H1 (cell line): ENCODE measurements around the gene HOXB5. TPM values are rescaled to one million over a fixed set of nuclear protein-coding genes. Genes with fewer than 3 reads are reported as not detected.

Experiments
- CTCF ChIA-PET: fragments of 300-600 bp; sonication (Branson Sonifier 250); formaldehyde crosslinking; loops from one replicate; lab custom pipeline; 2021; ENCODE audit not compliant: partially characterized antibody; lab: Charles Lee
- POLR2A ChIA-PET: fragments of 300-600 bp; sonication (Branson Sonifier 250); formaldehyde crosslinking; loops from one replicate; lab custom pipeline; 2021; ENCODE audit warnings: inconsistent platforms; ENCODE audit not compliant: partially characterized antibody; lab: Charles Lee
- DNase-seq, 2 experiments: peaks; one replicate each; pipeline versions ENCODE4 v3.0.0 to v3.0.0-alpha.2; 2010 to 2022; ENCODE audit warnings: low spot score in 2 of 2, low read depth in 1 of 2, mixed read lengths in 1 of 2
- FAIRE-seq: peaks from 2 replicates; lab custom pipeline; 2011; peaks lifted over from hg19 to GRCh38; lab: Jason Lieb, UNC
- H2AFZ ChIP-seq: 2 replicates; pipeline ENCODE4 v1.8.1; 2012; ENCODE audit warnings: low read length, inconsistent platforms
- H2AK5ac ChIP-seq: 2 replicates; pipeline ENCODE4 v1.6.1; 2013; ENCODE audit warnings: low read depth, low read length
- H2BK120ac ChIP-seq: replicated peaks from 2 replicates; pipeline ENCODE3; 2013; ENCODE audit warnings: low read depth, low read length, inconsistent platforms
- H2BK12ac ChIP-seq: 2 replicates; pipeline ENCODE4 v1.6.1; 2013; ENCODE audit warnings: low read depth, low read length
- H2BK15ac ChIP-seq: 2 replicates; pipeline ENCODE4 v1.6.1; 2013; ENCODE audit warnings: low read length
- H2BK20ac ChIP-seq: 2 replicates; pipeline ENCODE4 v1.6.1; 2013; ENCODE audit warnings: low read length
- H2BK5ac ChIP-seq: 2 replicates; pipeline ENCODE4 v1.6.1; 2013; ENCODE audit warnings: low read depth, low read length
- H3K14ac ChIP-seq: 2 replicates; pipeline ENCODE4 v1.6.1; 2013; ENCODE audit warnings: inconsistent platforms; ENCODE audit not compliant: insufficient read length
- H3K18ac ChIP-seq: 2 replicates; pipeline ENCODE4 v1.6.1; 2013; ENCODE audit warnings: low read length; ENCODE audit errors: extremely low read depth
- H3K23ac ChIP-seq: 2 replicates; pipeline ENCODE4 v1.6.1; 2013; ENCODE audit warnings: inconsistent platforms; ENCODE audit not compliant: insufficient read length
- H3K23me2 ChIP-seq: 2 replicates; pipeline ENCODE4 v1.6.1; 2013; ENCODE audit warnings: low read depth, low read length
- H3K27ac ChIP-seq: 2 replicates; pipeline ENCODE4 v1.6.1; 2011; ENCODE audit warnings: low read depth, low read length, inconsistent platforms
- H3K27me3 ChIP-seq, 4 experiments: replicated peaks in 1 of 4; 1 replicate in 1 of 4; 2 replicates in 3 of 4; pipeline versions ENCODE4 v1.6.1 to v1.8.1; 2011 to 2013; ENCODE audit warnings: low read length in 3 of 4, mild to moderate bottlenecking in 3 of 4, inconsistent platforms in 2 of 4, mixed read lengths in 2 of 4, moderate library complexity in 1 of 4; ENCODE audit not compliant: control insufficient read depth in 3 of 4, insufficient read depth in 3 of 4; ENCODE audit errors: extremely low read depth in 1 of 4
- H3K36me3 ChIP-seq, 4 experiments: 2 replicates each; pipeline versions ENCODE4 v1.6.1 to v1.8.1; 2011 to 2013; ENCODE audit warnings: mild to moderate bottlenecking in 4 of 4, low read length in 3 of 4, moderate library complexity in 2 of 4, control low read depth in 1 of 4, inconsistent platforms in 1 of 4; ENCODE audit not compliant: insufficient read depth in 4 of 4, control insufficient read depth in 2 of 4
- H3K4ac ChIP-seq: replicated peaks from 2 replicates; pipeline ENCODE3; 2013; ENCODE audit warnings: low read length, low read depth, mixed read lengths, inconsistent platforms; ENCODE audit not compliant: insufficient read length
- H3K4me1 ChIP-seq, 4 experiments: replicated peaks in 1 of 4; 1 replicate in 1 of 4; 2 replicates in 3 of 4; pipeline versions ENCODE4 v1.6.1 to v1.8.1; 2011 to 2013; ENCODE audit warnings: low read length in 3 of 4, inconsistent platforms in 2 of 4, mixed read lengths in 1 of 4; ENCODE audit not compliant: insufficient read depth in 4 of 4, control insufficient read depth in 3 of 4
- H3K4me2 ChIP-seq, 2 experiments: 2 replicates each; pipeline versions ENCODE4 v1.6.1 to v1.8.1; 2011 to 2013; ENCODE audit warnings: low read depth in 2 of 2, low read length in 2 of 2, control low read depth in 1 of 2, inconsistent platforms in 1 of 2, mild to moderate bottlenecking in 1 of 2; ENCODE audit not compliant: insufficient read depth in 1 of 2
- H3K4me3 ChIP-seq, 4 experiments: fragments of 200-600, 300-600 bp in 1 of 4; sonication (generic), shearing (Covaris generic), sonication (Bioruptor Twin) in 1 of 4; 2 replicates each; pipeline versions ENCODE4 v1.5.1 to v1.8.1; 2011 to 2016; ENCODE audit warnings: low read length in 4 of 4, low read depth in 3 of 4, control low read depth in 2 of 4, inconsistent platforms in 2 of 4, mild to moderate bottlenecking in 2 of 4, mixed read lengths in 1 of 4, moderate library complexity in 1 of 4; ENCODE audit not compliant: insufficient read depth in 2 of 4; ENCODE audit errors: extremely low read depth in 1 of 4
- H3K56ac ChIP-seq: replicated peaks from 2 replicates; pipeline ENCODE3; 2013; ENCODE audit warnings: low read depth, mild to moderate bottlenecking, mixed read lengths, low read length, inconsistent platforms; ENCODE audit not compliant: insufficient read length
- H3K79me1 ChIP-seq: 2 replicates; pipeline ENCODE4 v1.6.1; 2013; ENCODE audit warnings: low read depth, low read length, control low read depth
- H3K79me2 ChIP-seq, 2 experiments: 2 replicates each; pipeline versions ENCODE4 v1.6.1 to v1.8.1; 2012 to 2013; ENCODE audit warnings: low read length in 2 of 2, mild to moderate bottlenecking in 2 of 2, inconsistent platforms in 1 of 2; ENCODE audit not compliant: insufficient read depth in 2 of 2, control insufficient read depth in 1 of 2
- H3K9ac ChIP-seq, 4 experiments: replicated peaks in 1 of 4; 1 replicate in 1 of 4; 2 replicates in 3 of 4; pipeline versions ENCODE4 v1.6.1 to v1.8.1; 2011 to 2013; ENCODE audit warnings: low read depth in 3 of 4, low read length in 3 of 4, control low read depth in 2 of 4, mild to moderate bottlenecking in 2 of 4, moderate library complexity in 2 of 4, inconsistent platforms in 1 of 4; ENCODE audit errors: extremely low read depth in 1 of 4
- H3K9me3 ChIP-seq, 2 experiments: 2 replicates each; pipeline versions ENCODE4 v1.6.1 to v1.8.1; 2012 to 2013; ENCODE audit warnings: mild to moderate bottlenecking in 2 of 2, moderate library complexity in 2 of 2, control low read depth in 1 of 2, inconsistent platforms in 1 of 2, low read depth in 1 of 2, low read length in 1 of 2, mixed read lengths in 1 of 2; ENCODE audit not compliant: insufficient read depth in 2 of 2
- H4K20me1 ChIP-seq, 2 experiments: replicated peaks in 1 of 2; 2 replicates each; pipeline versions ENCODE3 to v1.8.1; 2011 to 2013; ENCODE audit warnings: inconsistent platforms in 2 of 2, low read length in 2 of 2, mild to moderate bottlenecking in 1 of 2; ENCODE audit not compliant: insufficient read depth in 2 of 2, control insufficient read depth in 1 of 2
- H4K5ac ChIP-seq: 2 replicates; pipeline ENCODE4 v1.6.1; 2013; ENCODE audit warnings: low read length, low read depth, mixed read lengths, inconsistent platforms; ENCODE audit not compliant: insufficient read length
- H4K8ac ChIP-seq: 2 replicates; pipeline ENCODE4 v1.8.0; 2013; ENCODE audit warnings: mild to moderate bottlenecking, moderate library complexity, low read length, inconsistent platforms; ENCODE audit not compliant: insufficient read depth; ENCODE audit errors: extremely low read depth
- H4K91ac ChIP-seq: replicated peaks from 2 replicates; pipeline ENCODE3; 2013; ENCODE audit warnings: low read length, mixed read lengths, inconsistent platforms; ENCODE audit not compliant: insufficient read length
- EZH2 ChIP-seq: fragments of 200-600 bp; sonication (generic); IDR thresholded peaks from 2 replicates; pipeline ENCODE4 v1.7.1; 2012; ENCODE audit warnings: low read depth, mild to moderate bottlenecking, moderate library complexity, low read length, inconsistent platforms; ENCODE audit not compliant: severe bottlenecking
- TAF1 ChIP-seq: IDR thresholded peaks from 2 replicates; pipeline ENCODE4 v1.6.1; 2011; ENCODE audit warnings: mild to moderate bottlenecking, low read depth, low read length
- WGBS, 2 experiments: shearing (Covaris generic) in 1 of 2; methylation state at CpG; one replicate each; pipeline versions ENCODE4 v1.1.6 to v1.1.7; 2013 to 2015; ENCODE audit warnings: low lambda C conversion rate in 2 of 2, mixed read lengths in 2 of 2, inconsistent platforms in 1 of 2, low coverage in 1 of 2, missing lambda C conversion rate in 1 of 2; ENCODE audit not compliant: insufficient replicate concordance in 2 of 2, insufficient coverage in 1 of 2, insufficient read length in 1 of 2; ENCODE audit errors: extremely low coverage in 1 of 2, missing lambda C conversion rate in 1 of 2; 5-methylcytosine and 5-hydroxymethylcytosine counted together
- polyA plus RNA-seq, 7 experiments: library from polyadenylated mRNA; depleted of rRNA in 3 of 7; stranded (reverse) in 5 of 7; unstranded in 2 of 7; fragments of >200 nt in 5 of 7; fragments of 200-250 nt in 2 of 7; gene quantifications; 1 replicate in 5 of 7; 2 replicates in 1 of 7; 4 replicates in 1 of 7; pipeline versions ENCODE4 v1.2.1 to v1.2.3, GENCODE V29; 2011 to 2013; ENCODE audit warnings: missing spikeins in 2 of 7, mixed read lengths in 2 of 7
- total RNA-seq: library from RNA; stranded (reverse); fragmentation: NEBNext Ultra II Directional; extraction: Animal tissue kit (Norgen Biotek cat#: 25700); gene quantifications from 2 replicates; pipeline ENCODE4 v1.2.1, GENCODE V29; 2021

The HOXB5 gene
- total and polyA plus RNA-seq, 2 of the 8 experiments (the other 6 are each of a cell fraction or from before 2014, with no cell fraction given), result not detected

- no peaks in the 10 kb centered on the region for H3K9me3 ChIP-seq
- no peak overlapping the region for H2AK5ac ChIP-seq
- no peak overlapping the region; a peak in 1 of 4 replicates for H3K4me2 ChIP-seq
- no peak overlapping the region for H3K27ac ChIP-seq
- no peak overlapping the region for H3K4ac ChIP-seq
- POLR2A ChIA-PET, result interaction anchor here (1.8 kb wide), 1 partner anchor 50 kb away, joined by 4 read pairs; no protein-coding TSS in a partner anchor
- H2BK120ac ChIP-seq, result no peak overlapping the region
- no peak for DNase-seq
- H3K27me3 ChIP-seq, result peaks cover 99 to 100% (median 100%) of the 10 kb centered on the region in 4 experiments
- no peak overlapping the region for H4K8ac ChIP-seq
- TF ChIP-seq EZH2, result peak; percentile 45
- no peak for TF ChIP-seq TAF1
- H3K23me2 ChIP-seq, result peaks cover 4% of the 10 kb centered on the region; the same call in 1 of the 2 replicates
- no peaks in the 10 kb centered on the region for H3K79me2 ChIP-seq
- no peak overlapping the region for H3K9ac ChIP-seq
- H3K79me1 ChIP-seq, result no peaks in the 10 kb centered on the region
- no peak overlapping the region for H3K14ac ChIP-seq
- peaks cover 2 to 35% of the 10 kb centered on the region in 2 experiments for H4K20me1 ChIP-seq
- H2BK20ac ChIP-seq, result no peak overlapping the region
- CTCF ChIA-PET, result interaction anchor here (0.7 to 3.4 kb wide), 14 partner anchors 11 to 189 kb away, joined by 3 to 14 read pairs (median 3); partner anchors contain the start of gene HOXB5
- no peak overlapping the region for H3K23ac ChIP-seq
- no peak for FAIRE-seq
- H3K4me3 ChIP-seq, result no peak overlapping the region
- no peak overlapping the region for H2AFZ ChIP-seq
- H3K18ac ChIP-seq, result no peak overlapping the region
- no peak overlapping the region for H4K5ac ChIP-seq
- H3K4me1 ChIP-seq, result peaks cover 0 to 8% (median 4%) of the 10 kb centered on the region in 4 experiments; a peak in 5 of 7 replicates
- no peak overlapping the region for H3K56ac ChIP-seq
- H3K36me3 ChIP-seq, result peaks cover 0 to 5% (median 0%) of the 10 kb centered on the region in 4 experiments; a peak in 1 of 8 replicates
- H4K91ac ChIP-seq, result no peak overlapping the region
- H2BK5ac ChIP-seq, result no peak overlapping the region
- no peak overlapping the region for H2BK12ac ChIP-seq
- WGBS, 2 experiments, result 11% methylated on average over 6 of the region's 10 CpGs; no CpG with 5 or more reads in 1 of the 2 experiments
- no peak overlapping the region for H2BK15ac ChIP-seq
These were observed 29.8 kb downstream of the HOXB5 start for GRCh38 chr17:48563867-48564187.
